GM12864 (cell line): ENCODE results near the gene CCNT1.

Experiments
- DNase-seq: peaks from one replicate; pipeline ENCODE4 v3.0.0-alpha.2; 2011; ENCODE audit warnings: low read depth
- H3K4me3 ChIP-seq: 2 replicates; pipeline ENCODE4 v1.5.1; 2011; ENCODE audit warnings: mild to moderate bottlenecking, low read depth, low read length, control low read depth
- TF ChIP-seq, protein P1 (sequence below): IDR thresholded peaks from 2 replicates; pipeline ENCODE4 v1.5.1; 2011; ENCODE audit warnings: low read depth, mild to moderate bottlenecking, moderate library complexity, low read length, control low read depth, inconsistent platforms; ENCODE audit errors: missing control alignments

The CCNT1 gene

DNA sequence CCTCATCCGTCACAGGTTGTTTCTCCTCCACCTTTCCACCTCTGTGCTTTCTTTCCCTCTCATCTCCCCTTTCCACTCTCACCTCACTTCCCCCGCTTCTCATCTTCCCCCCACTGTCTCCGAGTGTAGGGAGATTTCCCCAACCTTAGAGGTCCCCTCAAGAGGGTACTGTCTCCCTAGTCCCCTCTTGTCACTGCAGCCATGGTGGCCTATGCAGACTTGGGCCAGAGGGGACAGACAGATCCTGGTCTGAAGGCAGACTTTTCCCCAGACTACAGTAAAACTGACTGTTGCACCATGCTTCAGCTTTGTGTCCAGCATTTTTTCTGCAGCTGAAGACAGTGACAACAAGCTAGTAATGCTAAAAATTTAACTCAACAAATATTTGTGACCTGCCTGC, 75.7 kb downstream of the CCNT1 start:
- TF ChIP-seq, protein P1, sequence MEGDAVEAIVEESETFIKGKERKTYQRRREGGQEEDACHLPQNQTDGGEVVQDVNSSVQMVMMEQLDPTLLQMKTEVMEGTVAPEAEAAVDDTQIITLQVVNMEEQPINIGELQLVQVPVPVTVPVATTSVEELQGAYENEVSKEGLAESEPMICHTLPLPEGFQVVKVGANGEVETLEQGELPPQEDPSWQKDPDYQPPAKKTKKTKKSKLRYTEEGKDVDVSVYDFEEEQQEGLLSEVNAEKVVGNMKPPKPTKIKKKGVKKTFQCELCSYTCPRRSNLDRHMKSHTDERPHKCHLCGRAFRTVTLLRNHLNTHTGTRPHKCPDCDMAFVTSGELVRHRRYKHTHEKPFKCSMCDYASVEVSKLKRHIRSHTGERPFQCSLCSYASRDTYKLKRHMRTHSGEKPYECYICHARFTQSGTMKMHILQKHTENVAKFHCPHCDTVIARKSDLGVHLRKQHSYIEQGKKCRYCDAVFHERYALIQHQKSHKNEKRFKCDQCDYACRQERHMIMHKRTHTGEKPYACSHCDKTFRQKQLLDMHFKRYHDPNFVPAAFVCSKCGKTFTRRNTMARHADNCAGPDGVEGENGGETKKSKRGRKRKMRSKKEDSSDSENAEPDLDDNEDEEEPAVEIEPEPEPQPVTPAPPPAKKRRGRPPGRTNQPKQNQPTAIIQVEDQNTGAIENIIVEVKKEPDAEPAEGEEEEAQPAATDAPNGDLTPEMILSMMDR, result no peak
- H3K4me3 ChIP-seq, result no peak overlapping the region
- no peak for DNase-seq

DNA sequence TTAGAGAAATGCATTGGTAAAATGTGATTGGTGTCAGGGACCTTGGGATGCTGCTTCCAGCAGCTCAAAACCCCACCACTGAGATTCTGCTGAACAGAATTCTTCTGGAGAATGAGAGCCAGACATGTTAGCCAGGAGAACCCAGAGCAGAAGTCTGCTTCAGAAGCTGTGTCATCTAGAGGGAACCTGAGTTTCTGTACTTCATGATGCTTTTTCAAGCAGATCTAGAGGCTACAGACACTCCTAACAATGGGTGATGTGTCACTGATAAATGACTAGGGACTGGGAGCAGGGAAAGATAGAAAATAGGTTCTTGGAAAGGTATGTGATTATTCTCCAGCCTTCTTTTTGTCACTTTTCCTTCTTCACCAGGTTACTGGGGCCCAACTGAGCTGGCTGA, 76.1 kb downstream of the CCNT1 start:
- no peak overlapping the region for H3K4me3 ChIP-seq
- DNase-seq, result no peak
- TF ChIP-seq, protein P1, result no peak
